Astrocyte (in vitro differentiated cells and primary cell): ENCODE data around the gene HNF4A. TPM values are rescaled to one million over a fixed set of nuclear protein-coding genes. Genes with fewer than 3 reads are reported as not detected.

Source experiments
- DNase-seq: peaks from one replicate; pipeline ENCODE4 v3.0.0-alpha.2; 2010; ENCODE audit warnings: low read depth
- FAIRE-seq: peaks from 2 replicates; lab custom pipeline; 2011; peaks lifted over from hg19 to GRCh38; lab: Jason Lieb, UNC
- H2AFZ ChIP-seq: 2 replicates; pipeline ENCODE4 v1.6.0; 2012; ENCODE audit warnings: low read depth, low read length, inconsistent platforms
- H3K27ac ChIP-seq: 2 replicates; pipeline ENCODE4 v1.5.1; 2011; ENCODE audit warnings: low read depth, low read length, inconsistent platforms
- H3K27me3 ChIP-seq: 2 replicates; pipeline ENCODE4 v1.6.0; 2011; ENCODE audit warnings: low read length, inconsistent platforms; ENCODE audit not compliant: insufficient read depth
- H3K36me3 ChIP-seq: 2 replicates; pipeline ENCODE4 v1.5.1; 2011; ENCODE audit warnings: low read length, inconsistent platforms; ENCODE audit not compliant: insufficient read depth
- H3K4me1 ChIP-seq: 2 replicates; pipeline ENCODE4 v1.5.1; 2011; ENCODE audit warnings: low read length, inconsistent platforms; ENCODE audit not compliant: insufficient read depth
- H3K4me2 ChIP-seq: 2 replicates; pipeline ENCODE4 v1.6.0; 2012; ENCODE audit warnings: low read length, inconsistent platforms
- H3K4me3 ChIP-seq: 2 replicates; pipeline ENCODE4 v1.5.1; 2011; ENCODE audit warnings: low read depth, mild to moderate bottlenecking, low read length, inconsistent platforms; ENCODE audit not compliant: insufficient read depth
- H3K79me2 ChIP-seq: 2 replicates; pipeline ENCODE4 v1.6.0; 2012; ENCODE audit warnings: mild to moderate bottlenecking, low read length, inconsistent platforms; ENCODE audit not compliant: insufficient read depth
- H3K9ac ChIP-seq: 2 replicates; pipeline ENCODE4 v1.6.0; 2012; ENCODE audit warnings: mild to moderate bottlenecking, low read length, inconsistent platforms
- H3K9me3 ChIP-seq: 2 replicates; pipeline ENCODE4 v1.5.1; 2012; ENCODE audit warnings: low read depth, mild to moderate bottlenecking, low read length, inconsistent platforms; ENCODE audit not compliant: insufficient read depth
- H4K20me1 ChIP-seq: 2 replicates; pipeline ENCODE4 v1.6.0; 2012; ENCODE audit warnings: low read length, inconsistent platforms; ENCODE audit not compliant: insufficient read depth
- H3K27ac Mint-ChIP-seq: one replicate; pipeline ENCODE4 v1.8.0; 2021; ENCODE audit warnings: mild to moderate bottlenecking, mixed read lengths; ENCODE audit not compliant: unreplicated experiment
- H3K27me3 Mint-ChIP-seq: one replicate; pipeline ENCODE4 v1.8.0; 2021; ENCODE audit warnings: low read depth, mixed read lengths; ENCODE audit not compliant: unreplicated experiment
- H3K36me3 Mint-ChIP-seq: one replicate; pipeline ENCODE4 v1.8.0; 2021; ENCODE audit warnings: low read depth, mixed read lengths; ENCODE audit not compliant: unreplicated experiment
- H3K4me1 Mint-ChIP-seq: one replicate; pipeline ENCODE4 v1.8.0; 2021; ENCODE audit warnings: low read depth, mixed read lengths; ENCODE audit not compliant: unreplicated experiment
- H3K4me3 Mint-ChIP-seq: one replicate; pipeline ENCODE4 v1.8.0; 2021; ENCODE audit warnings: mild to moderate bottlenecking, moderate library complexity, mixed read lengths; ENCODE audit not compliant: unreplicated experiment
- H3K9me3 Mint-ChIP-seq: one replicate; pipeline ENCODE4 v1.8.0; 2021; ENCODE audit warnings: mild to moderate bottlenecking, mixed read lengths; ENCODE audit not compliant: unreplicated experiment
- CTCF ChIP-seq: IDR thresholded peaks from 2 replicates; pipeline ENCODE4 v1.5.1; 2011; ENCODE audit warnings: low read depth, mild to moderate bottlenecking, inconsistent platforms, low read length, moderate library complexity; ENCODE audit not compliant: insufficient read depth
- EZH2 ChIP-seq: IDR thresholded peaks from 2 replicates; pipeline ENCODE4 v1.6.1; 2012; ENCODE audit warnings: mild to moderate bottlenecking, low read length, inconsistent platforms; ENCODE audit not compliant: insufficient read depth
- total RNA-seq: library from RNA; stranded (reverse); gene quantifications from 2 replicates; pipeline ENCODE4 v1.2.1, GENCODE V29; 2021

HNF4A gene
- total RNA-seq, 1 donor from 2014 or later: not detected

- Histone ChIP-seq H3K4me3 (no peak overlapping the region), H3K9ac (no peak overlapping the region), H3K4me1 (no peaks in the 10 kb centered on the region), H4K20me1 (no peaks in the 10 kb centered on the region), H2AFZ (no peak overlapping the region), H3K36me3 (no peaks in the 10 kb centered on the region), H3K27ac (no peak overlapping the region), H3K9me3 (no peaks in the 10 kb centered on the region), H3K27me3 (peaks cover 14% of the 10 kb centered on the region), H3K79me2 (no peaks in the 10 kb centered on the region), H3K4me2 (no peak overlapping the region)
- DNase-seq (no peak), FAIRE-seq (no peak)
- H3K4me3 Mint-ChIP-seq: no peak overlapping the region
- no peaks in the 10 kb centered on the region for H3K4me1 Mint-ChIP-seq
- H3K27me3 Mint-ChIP-seq: peaks cover 23% of the 10 kb centered on the region
- no peaks in the 10 kb centered on the region for H3K36me3 Mint-ChIP-seq
- no peak for TF ChIP-seq EZH2
- TF ChIP-seq CTCF: no peak
- peaks cover 5% of the 10 kb centered on the region for H3K9me3 Mint-ChIP-seq
- H3K27ac Mint-ChIP-seq: no peak overlapping the region
Measured at GRCh38 chr20:44428174-44429016, 72.9 kb downstream of the HNF4A start.

- DNase-seq (no peak), FAIRE-seq (no peak)
- Histone ChIP-seq H3K9ac (no peak overlapping the region), H3K4me2 (no peak overlapping the region), H3K27me3 (peaks cover 19% of the 10 kb centered on the region), H4K20me1 (no peaks in the 10 kb centered on the region), H3K27ac (no peak overlapping the region), H2AFZ (no peak overlapping the region), H3K36me3 (no peaks in the 10 kb centered on the region), H3K4me1 (no peaks in the 10 kb centered on the region), H3K4me3 (no peak overlapping the region), H3K9me3 (no peaks in the 10 kb centered on the region), H3K79me2 (no peaks in the 10 kb centered on the region)
- TF ChIP-seq CTCF: no peak
- no peak for TF ChIP-seq EZH2
- Mint-ChIP-seq H3K36me3 (no peaks in the 10 kb centered on the region), H3K4me3 (no peak overlapping the region), H3K4me1 (no peaks in the 10 kb centered on the region), H3K27me3 (peaks cover 22% of the 10 kb centered on the region), H3K9me3 (peaks cover 5% of the 10 kb centered on the region), H3K27ac (no peak overlapping the region)
Measured at GRCh38 chr20:44429017-44429339, 73.5 kb downstream of the HNF4A start.
